ENCODE data around the gene MRAP2.
"Not testable (repeated sequence)": the region's sequence is repeated elsewhere in the genome, so short reads cannot be mapped to it uniquely, and the experiment has no call there.

Gene MRAP2

GRCh38 chr6:84017709-84018452, 15.7 kb upstream of the MRAP2 start:
- H3K36me3 ChIP-seq (ENCODE audit: insufficient read depth, low read length), result no peaks in the 10 kb centered on the region

GRCh38 chr6:84018453-84019061, 15.0 kb upstream of the MRAP2 start:
- Histone ChIP-seq H2AFZ (ENCODE audit: low read depth, low read length) (no peak overlapping the region), H3K36me3 (ENCODE audit: insufficient read depth, low read length) (no peaks in the 10 kb centered on the region), H3K27me3 (ENCODE audit: insufficient read depth, low read length) (no peaks in the 10 kb centered on the region), H3K9me3 (ENCODE audit: low read length) (no peaks in the 10 kb centered on the region), H3K4me1 (ENCODE audit: insufficient read depth, low read length) (no peaks in the 10 kb centered on the region), H3K4me3 (ENCODE audit: low read length) (no peak overlapping the region)

More at GRCh38 chr6:84017709-84018452, 15.7 kb upstream of the MRAP2 start:
- H3K4me3 ChIP-seq (ENCODE audit: low read length), result no peak overlapping the region
- H3K4me1 ChIP-seq (ENCODE audit: insufficient read depth, low read length), result no peaks in the 10 kb centered on the region
- H2AFZ ChIP-seq (ENCODE audit: low read depth, low read length), result no peak overlapping the region
- no peaks in the 10 kb centered on the region for H3K9me3 ChIP-seq (ENCODE audit: low read length)
- no peaks in the 10 kb centered on the region for H3K27me3 ChIP-seq (ENCODE audit: insufficient read depth, low read length)

GRCh38 chr6:84019141-84019841, 14.3 kb upstream of the MRAP2 start:
- Histone ChIP-seq H2AFZ (ENCODE audit: low read depth, low read length) (no peak overlapping the region), H3K4me1 (ENCODE audit: insufficient read depth, low read length) (no peaks in the 10 kb centered on the region), H3K27me3 (ENCODE audit: insufficient read depth, low read length) (no peaks in the 10 kb centered on the region), H3K36me3 (ENCODE audit: insufficient read depth, low read length) (no peaks in the 10 kb centered on the region), H3K9me3 (ENCODE audit: low read length) (no peaks in the 10 kb centered on the region), H3K4me3 (ENCODE audit: low read length) (no peak overlapping the region)

GRCh38 chr6:84019842-84020211, 13.7 kb upstream of the MRAP2 start:
- Histone ChIP-seq H3K27me3 (ENCODE audit: insufficient read depth, low read length) (no peaks in the 10 kb centered on the region), H3K36me3 (ENCODE audit: insufficient read depth, low read length) (no peaks in the 10 kb centered on the region), H2AFZ (ENCODE audit: low read depth, low read length) (no peak overlapping the region), H3K4me1 (ENCODE audit: insufficient read depth, low read length) (no peaks in the 10 kb centered on the region), H3K4me3 (ENCODE audit: low read length) (no peak overlapping the region), H3K9me3 (ENCODE audit: low read length) (no peaks in the 10 kb centered on the region)

GRCh38 chr6:84021625-84022024, 11.9 kb upstream of the MRAP2 start:
- Histone ChIP-seq H3K9me3 (ENCODE audit: low read length) (no peaks in the 10 kb centered on the region), H3K27me3 (ENCODE audit: insufficient read depth, low read length) (no peaks in the 10 kb centered on the region), H3K4me3 (ENCODE audit: low read length) (no peak overlapping the region), H3K36me3 (ENCODE audit: insufficient read depth, low read length) (no peaks in the 10 kb centered on the region), H3K4me1 (ENCODE audit: insufficient read depth, low read length) (no peaks in the 10 kb centered on the region), H2AFZ (ENCODE audit: low read depth, low read length) (no peak overlapping the region)

- no peak overlapping the region for H3K4me3 ChIP-seq (ENCODE audit: low read length)
- H3K36me3 ChIP-seq (ENCODE audit: insufficient read depth, low read length), result no peaks in the 10 kb centered on the region
- H3K4me1 ChIP-seq (ENCODE audit: insufficient read depth, low read length), result peaks cover 5% of the 10 kb centered on the region
- no peaks in the 10 kb centered on the region for H3K27me3 ChIP-seq (ENCODE audit: insufficient read depth, low read length)
- no peak overlapping the region for H2AFZ ChIP-seq (ENCODE audit: low read depth, low read length)
- peaks cover 4% of the 10 kb centered on the region for H3K9me3 ChIP-seq (ENCODE audit: low read length)
Measured at GRCh38 chr6:84026721-84027164, 6.8 kb upstream of the MRAP2 start.

GRCh38 chr6:84027340-84028181, 6.0 kb upstream of the MRAP2 start:
- no peaks in the 10 kb centered on the region for H3K36me3 ChIP-seq (ENCODE audit: insufficient read depth, low read length)
- H2AFZ ChIP-seq (ENCODE audit: low read depth, low read length), result no peak overlapping the region
- peaks cover 4% of the 10 kb centered on the region for H3K9me3 ChIP-seq (ENCODE audit: low read length)
- peaks cover 5% of the 10 kb centered on the region for H3K4me1 ChIP-seq (ENCODE audit: insufficient read depth, low read length)
- H3K4me3 ChIP-seq (ENCODE audit: low read length), result no peak overlapping the region
- peaks cover under 1% of the 10 kb centered on the region for H3K27me3 ChIP-seq (ENCODE audit: insufficient read depth, low read length)

- no peaks in the 10 kb centered on the region for H3K36me3 ChIP-seq (ENCODE audit: insufficient read depth, low read length)
- H3K4me3 ChIP-seq (ENCODE audit: low read length), result no peak overlapping the region
- peaks cover 5% of the 10 kb centered on the region for H3K27me3 ChIP-seq (ENCODE audit: insufficient read depth, low read length)
- peaks cover 7% of the 10 kb centered on the region for H3K4me1 ChIP-seq (ENCODE audit: insufficient read depth, low read length)
- no peak overlapping the region for H2AFZ ChIP-seq (ENCODE audit: low read depth, low read length)
- peaks cover 4% of the 10 kb centered on the region for H3K9me3 ChIP-seq (ENCODE audit: low read length)
Measured at GRCh38 chr6:84028350-84028749, 5.2 kb upstream of the MRAP2 start.

GRCh38 chr6:84032000-84032399, 1.6 kb upstream of the MRAP2 start:
- H3K27me3 ChIP-seq (ENCODE audit: insufficient read depth, low read length); H3K9me3 ChIP-seq (ENCODE audit: low read length); H2AFZ ChIP-seq (ENCODE audit: low read depth, low read length); H3K4me3 ChIP-seq (ENCODE audit: low read length); H3K36me3 ChIP-seq (ENCODE audit: insufficient read depth, low read length): not testable (repeated sequence)
- H3K4me1 ChIP-seq (ENCODE audit: insufficient read depth, low read length), result peaks cover 12% of the 10 kb centered on the region

GRCh38 chr6:84035484-84035883, 1.9 kb downstream of the MRAP2 start:
- Histone ChIP-seq H3K27me3 (ENCODE audit: insufficient read depth, low read length) (peaks cover 5% of the 10 kb centered on the region), H3K9me3 (ENCODE audit: low read length) (no peaks in the 10 kb centered on the region), H2AFZ (ENCODE audit: low read depth, low read length) (no peak overlapping the region), H3K4me1 (ENCODE audit: insufficient read depth, low read length) (peaks cover 12% of the 10 kb centered on the region), H3K4me3 (ENCODE audit: low read length) (no peak overlapping the region), H3K36me3 (ENCODE audit: insufficient read depth, low read length) (no peaks in the 10 kb centered on the region)

GRCh38 chr6:84037425-84038089, 4.0 kb downstream of the MRAP2 start:
- Histone ChIP-seq H3K27me3 (ENCODE audit: insufficient read depth, low read length) (peaks cover 4% of the 10 kb centered on the region), H3K4me1 (ENCODE audit: insufficient read depth, low read length) (peaks cover 6% of the 10 kb centered on the region), H3K9me3 (ENCODE audit: low read length) (peaks cover 3% of the 10 kb centered on the region), H2AFZ (ENCODE audit: low read depth, low read length) (no peak overlapping the region), H3K4me3 (ENCODE audit: low read length) (no peak overlapping the region), H3K36me3 (ENCODE audit: insufficient read depth, low read length) (no peaks in the 10 kb centered on the region)

GRCh38 chr6:84042603-84043002, 9.0 kb downstream of the MRAP2 start:
- peaks cover 3% of the 10 kb centered on the region for H3K9me3 ChIP-seq (ENCODE audit: low read length)
- H2AFZ ChIP-seq (ENCODE audit: low read depth, low read length), result no peak overlapping the region
- H3K4me1 ChIP-seq (ENCODE audit: insufficient read depth, low read length), result no peaks in the 10 kb centered on the region
- H3K27me3 ChIP-seq (ENCODE audit: insufficient read depth, low read length), result no peaks in the 10 kb centered on the region
- H3K36me3 ChIP-seq (ENCODE audit: insufficient read depth, low read length), result no peaks in the 10 kb centered on the region
- H3K4me3 ChIP-seq (ENCODE audit: low read length), result no peak overlapping the region

All from neuron (in vitro differentiated cells).